Left ventricle myocardium inferior (tissue), 1 donor: ENCODE measurements around the gene JPT2. TPM values are rescaled to one million over a fixed set of nuclear protein-coding genes. Genes with fewer than 3 reads are reported as not detected.

Source experiments
- DNase-seq: peaks from one replicate; pipeline ENCODE4 v3.0.0-alpha.2; 2020
- H3K27ac ChIP-seq: fragments of 200-600 bp; replicated peaks from 2 replicates; pipeline ENCODE4 v1.8.0; 2021
- H3K27me3 ChIP-seq: fragments of 200-600 bp; 2 replicates; pipeline ENCODE4 v1.8.0; 2021; ENCODE audit warnings: low read depth
- H3K36me3 ChIP-seq: fragments of 200-600 bp; 2 replicates; pipeline ENCODE4 v1.8.0; 2021
- H3K4me1 ChIP-seq: fragments of 200-600 bp; 2 replicates; pipeline ENCODE4 v1.8.0; 2021
- H3K4me3 ChIP-seq: fragments of 200-600 bp; 2 replicates; pipeline ENCODE4 v1.8.0; 2021; ENCODE audit warnings: mild to moderate bottlenecking, moderate library complexity
- H3K9me3 ChIP-seq: fragments of 200-600 bp; replicated peaks from 2 replicates; pipeline ENCODE4 v1.8.0; 2021
- intact Hi-C: fragments of 100-400 bp; cut with micrococcal nuclease; formaldehyde crosslinking; loops from one replicate; pipeline ENCODE4 v1.11.0; 2022
- total RNA-seq: library from RNA; stranded (reverse); fragmentation: NEBNext Ultra II Directional; extraction: Animal tissue kit (Norgen Biotek cat#: 25700); gene quantifications from one replicate; pipeline ENCODE4 v1.2.1, GENCODE V29; 2021
- TF ChIP-seq, protein P1 (sequence below): fragments of 200-600 bp; IDR thresholded peaks from 2 replicates; pipeline ENCODE4 v1.8.0; 2021; ENCODE audit warnings: antibody characterized with exemption, mild to moderate bottlenecking, borderline replicate concordance
- donor health status: DM: no; HTN: yes; CAD: no; lungs with severe emphysema.

Gene JPT2
- total RNA-seq, 1 donor from 2014 or later, result 30.6 TPM

DNA sequence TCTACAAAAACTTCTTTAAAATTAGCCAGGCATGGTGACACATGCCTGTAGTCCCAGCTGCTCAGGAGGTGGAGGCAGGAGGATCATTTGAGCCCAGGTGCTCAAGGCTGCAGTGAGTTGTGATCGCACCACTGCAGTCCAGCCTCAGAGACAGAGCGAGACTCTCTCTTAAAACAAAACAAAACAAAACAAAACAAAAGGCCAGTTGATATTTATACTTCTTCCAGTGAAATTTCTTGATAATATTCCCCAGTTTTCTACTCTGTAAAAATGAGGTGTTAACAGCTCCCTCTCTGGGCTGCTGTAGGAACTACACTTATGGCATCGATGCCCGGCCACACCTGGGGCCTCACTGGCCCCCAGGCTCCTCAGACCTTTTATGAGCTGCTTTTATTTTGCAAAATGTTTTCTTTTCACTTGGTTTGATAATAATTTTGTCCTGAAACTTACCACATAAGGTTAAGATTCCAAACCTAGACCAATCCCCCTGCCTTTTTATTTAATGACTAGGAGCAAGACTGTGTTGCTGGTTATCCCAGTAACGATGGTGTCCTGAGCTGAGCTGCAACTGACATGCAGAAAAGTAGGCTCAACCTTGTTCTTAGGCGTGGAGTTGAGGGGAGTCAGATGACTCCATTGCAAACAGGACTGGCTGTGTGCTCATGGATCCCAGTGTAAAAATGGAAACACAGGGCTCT lies 45.5 kb downstream of the JPT2 start:
- no peaks in the 10 kb centered on the region for H3K9me3 ChIP-seq
- H3K36me3 ChIP-seq, result peaks cover 40% of the 10 kb centered on the region
- DNase-seq, result no peak
- TF ChIP-seq, protein P1, sequence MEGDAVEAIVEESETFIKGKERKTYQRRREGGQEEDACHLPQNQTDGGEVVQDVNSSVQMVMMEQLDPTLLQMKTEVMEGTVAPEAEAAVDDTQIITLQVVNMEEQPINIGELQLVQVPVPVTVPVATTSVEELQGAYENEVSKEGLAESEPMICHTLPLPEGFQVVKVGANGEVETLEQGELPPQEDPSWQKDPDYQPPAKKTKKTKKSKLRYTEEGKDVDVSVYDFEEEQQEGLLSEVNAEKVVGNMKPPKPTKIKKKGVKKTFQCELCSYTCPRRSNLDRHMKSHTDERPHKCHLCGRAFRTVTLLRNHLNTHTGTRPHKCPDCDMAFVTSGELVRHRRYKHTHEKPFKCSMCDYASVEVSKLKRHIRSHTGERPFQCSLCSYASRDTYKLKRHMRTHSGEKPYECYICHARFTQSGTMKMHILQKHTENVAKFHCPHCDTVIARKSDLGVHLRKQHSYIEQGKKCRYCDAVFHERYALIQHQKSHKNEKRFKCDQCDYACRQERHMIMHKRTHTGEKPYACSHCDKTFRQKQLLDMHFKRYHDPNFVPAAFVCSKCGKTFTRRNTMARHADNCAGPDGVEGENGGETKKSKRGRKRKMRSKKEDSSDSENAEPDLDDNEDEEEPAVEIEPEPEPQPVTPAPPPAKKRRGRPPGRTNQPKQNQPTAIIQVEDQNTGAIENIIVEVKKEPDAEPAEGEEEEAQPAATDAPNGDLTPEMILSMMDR, result peak; percentile 83
- intact Hi-C loops, result no loop called here
- H3K4me1 ChIP-seq, result peaks cover 48% of the 10 kb centered on the region
- H3K27ac ChIP-seq, result peak overlapping the region; percentile 67
- no peak overlapping the region for H3K4me3 ChIP-seq
- no peaks in the 10 kb centered on the region for H3K27me3 ChIP-seq

DNA sequence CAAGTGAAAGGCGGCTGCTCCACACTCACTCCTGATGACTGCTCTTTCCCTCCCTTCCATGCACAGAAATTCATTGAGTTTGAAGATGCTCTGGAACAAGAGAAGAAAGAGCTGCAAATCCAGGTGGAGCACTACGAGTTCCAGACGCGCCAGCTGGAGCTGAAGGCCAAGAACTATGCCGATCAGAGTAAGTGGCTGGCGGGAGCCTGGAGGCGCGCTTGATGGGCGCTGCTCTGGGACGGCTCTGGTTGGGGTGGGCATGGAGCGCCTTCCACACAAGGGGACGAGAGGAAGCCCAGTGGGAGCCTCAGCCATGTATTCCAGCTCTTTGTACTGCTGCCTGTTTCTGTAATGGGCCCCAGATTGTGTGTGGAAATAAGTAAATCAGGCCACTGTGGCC lies 46.4 kb downstream of the JPT2 start:
- intact Hi-C loops, result no loop called here
- Histone ChIP-seq H3K4me3 (no peak overlapping the region), H3K27me3 (no peaks in the 10 kb centered on the region), H3K4me1 (peaks cover 39% of the 10 kb centered on the region), H3K9me3 (no peaks in the 10 kb centered on the region), H3K27ac (no peak overlapping the region), H3K36me3 (peaks cover 48% of the 10 kb centered on the region)
- TF ChIP-seq, protein P1, result no peak
- no peak for DNase-seq

DNA sequence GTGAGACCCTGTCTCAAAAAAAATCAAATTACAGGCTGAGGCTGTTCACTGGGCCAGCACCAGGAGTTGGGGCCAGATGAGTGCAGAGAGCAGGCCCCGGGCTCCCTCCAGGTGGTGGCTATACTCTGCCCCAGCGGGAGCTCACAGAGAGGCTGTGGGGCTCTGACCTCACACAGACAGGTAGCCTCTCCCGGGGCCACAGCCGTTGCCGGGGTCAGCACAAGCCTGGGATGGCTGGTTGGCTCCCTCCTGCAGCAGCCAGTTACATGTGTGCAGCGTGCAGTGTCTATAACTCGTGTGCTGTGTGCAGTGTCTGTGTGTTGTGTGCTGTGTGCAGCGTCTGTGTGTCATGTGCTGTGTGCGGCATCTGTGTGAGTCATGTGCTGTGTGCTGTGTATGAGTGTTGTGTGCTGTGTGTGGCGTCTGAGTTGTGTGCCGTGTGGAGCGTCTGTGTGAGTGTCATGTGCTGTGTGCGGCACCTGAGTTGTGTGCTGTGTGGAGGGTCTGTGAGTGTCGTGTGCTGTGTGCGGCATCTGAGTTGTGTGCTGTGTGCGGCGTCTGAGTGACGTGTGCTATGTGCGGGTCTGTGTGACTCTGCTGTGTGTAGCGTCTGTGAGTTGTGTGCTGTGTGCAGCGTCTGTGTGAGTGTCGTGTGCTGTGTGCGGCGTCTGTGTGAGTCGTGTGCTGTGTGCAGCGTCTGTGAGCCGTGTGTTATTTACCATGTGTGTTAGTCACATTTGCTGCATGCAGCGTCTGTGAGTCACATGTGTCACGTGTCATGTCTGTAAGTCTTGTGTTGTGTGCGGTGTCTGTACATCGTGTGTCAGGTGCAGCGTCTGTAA lies 48.8 kb downstream of the JPT2 start:
- TF ChIP-seq, protein P1, result no peak
- no peak overlapping the region for H3K27ac ChIP-seq
- no peak for DNase-seq
- H3K4me1 ChIP-seq, result peaks cover 25% of the 10 kb centered on the region
- H3K36me3 ChIP-seq, result peaks cover 65% of the 10 kb centered on the region
- H3K9me3 ChIP-seq, result no peaks in the 10 kb centered on the region
- no peaks in the 10 kb centered on the region for H3K27me3 ChIP-seq
- H3K4me3 ChIP-seq, result no peak overlapping the region
- intact Hi-C loops, result no loop called here

DNA sequence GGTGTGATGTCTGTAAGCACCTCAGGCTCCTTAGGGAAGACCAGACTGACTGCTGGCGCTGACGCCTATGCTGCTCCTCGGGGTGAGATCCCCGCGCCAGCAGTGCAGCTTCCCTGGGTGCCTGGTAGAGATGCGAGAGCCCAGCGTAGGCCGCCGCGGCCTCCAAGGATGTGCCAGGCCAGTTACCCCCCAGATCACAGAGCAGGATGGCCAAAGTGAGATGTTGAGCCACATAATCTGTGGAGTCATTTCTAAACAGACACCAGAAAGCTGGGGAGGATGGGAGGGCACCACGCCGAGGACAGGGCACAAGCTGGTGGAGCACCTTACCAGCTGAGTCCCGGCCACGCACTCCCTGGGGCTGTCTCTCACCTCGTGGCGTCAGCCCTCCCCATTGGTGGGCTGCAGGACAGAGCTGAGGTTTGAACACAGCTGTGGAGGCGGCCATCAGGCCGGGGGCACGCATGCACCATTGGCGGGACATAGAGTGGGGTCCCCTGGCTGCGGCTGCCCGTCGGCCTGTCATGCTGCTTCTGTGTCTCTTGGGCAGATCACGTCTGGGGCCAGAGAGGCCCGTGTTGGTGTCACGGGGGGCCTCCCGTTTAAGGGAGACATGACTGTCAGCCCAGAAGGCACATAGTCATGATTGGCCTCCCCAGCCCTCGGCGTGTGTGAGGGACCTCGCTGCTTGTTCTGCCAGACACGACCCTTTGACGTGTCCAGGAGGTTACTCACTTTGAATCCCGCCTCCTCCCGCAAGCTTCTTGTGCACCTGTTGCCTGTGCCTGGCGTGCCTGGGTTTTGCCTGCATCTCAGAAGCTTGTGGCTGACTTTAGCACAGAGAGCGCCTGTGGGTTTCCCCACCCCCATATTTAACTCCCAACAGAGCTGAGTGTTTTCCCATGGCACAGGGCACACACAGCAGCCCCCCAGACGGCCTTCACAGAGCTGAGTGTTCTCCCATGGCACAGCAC lies 49.9 kb downstream of the JPT2 start:
- DNase-seq, result no peak
- Histone ChIP-seq H3K4me3 (no peak overlapping the region), H3K27me3 (no peaks in the 10 kb centered on the region), H3K4me1 (peaks cover 15% of the 10 kb centered on the region), H3K27ac (no peak overlapping the region), H3K9me3 (no peaks in the 10 kb centered on the region), H3K36me3 (peaks cover 76% of the 10 kb centered on the region)
- TF ChIP-seq, protein P1, result no peak
- intact Hi-C loops, result no loop called here

DNA sequence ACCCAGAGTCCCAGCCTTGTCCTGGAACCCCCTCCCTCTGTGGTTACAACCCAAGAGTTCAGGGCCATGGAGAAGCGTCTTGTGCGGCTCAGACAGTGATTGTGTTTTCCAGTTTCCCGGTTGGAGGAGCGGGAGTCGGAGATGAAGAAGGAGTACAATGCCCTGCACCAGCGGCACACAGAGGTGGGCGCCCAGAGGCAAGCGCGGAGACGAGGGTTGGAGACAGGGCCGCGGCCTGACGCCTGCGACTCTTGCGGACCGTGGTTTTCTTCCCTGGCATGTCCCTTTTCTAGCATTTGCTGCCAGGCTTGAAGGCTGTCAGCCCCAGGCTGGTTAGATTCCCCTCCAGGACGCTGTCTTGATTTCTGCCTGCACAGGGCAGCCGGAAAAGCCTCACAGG lies 50.9 kb downstream of the JPT2 start:
- TF ChIP-seq, protein P1, result no peak
- H3K27me3 ChIP-seq, result no peaks in the 10 kb centered on the region
- no peak overlapping the region for H3K4me3 ChIP-seq
- no peaks in the 10 kb centered on the region for H3K9me3 ChIP-seq
- no peak for DNase-seq
- H3K27ac ChIP-seq, result no peak overlapping the region
- H3K4me1 ChIP-seq, result peaks cover 4% of the 10 kb centered on the region
- intact Hi-C loops, result no loop called here
- peaks cover 87% of the 10 kb centered on the region for H3K36me3 ChIP-seq
